ENCODE results near the gene MAGEA8.
"Not testable (repeated sequence)": the region's sequence is repeated elsewhere in the genome, so short reads cannot be mapped to it uniquely, and the experiment has no call there.

DNA sequence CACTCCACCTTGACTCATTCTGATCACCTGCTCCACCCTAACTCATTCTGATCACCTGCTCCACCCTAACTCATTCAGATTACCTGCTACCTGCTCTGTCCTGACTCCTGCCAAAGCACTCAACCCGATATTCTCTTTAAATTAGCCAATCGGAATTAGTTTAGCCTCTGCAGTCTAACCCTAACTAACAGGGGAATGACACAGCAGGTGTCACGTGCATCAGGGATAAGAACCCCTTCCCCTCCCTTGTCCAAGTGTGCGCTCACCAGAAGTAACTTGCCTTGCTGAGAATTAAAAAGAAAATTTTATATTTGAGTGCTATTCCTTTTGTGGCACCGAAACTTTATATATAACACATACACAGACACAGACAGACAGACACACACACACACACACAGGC, 44.3 kb upstream of the MAGEA8 start:
- TF ChIP-seq, protein P1, sequence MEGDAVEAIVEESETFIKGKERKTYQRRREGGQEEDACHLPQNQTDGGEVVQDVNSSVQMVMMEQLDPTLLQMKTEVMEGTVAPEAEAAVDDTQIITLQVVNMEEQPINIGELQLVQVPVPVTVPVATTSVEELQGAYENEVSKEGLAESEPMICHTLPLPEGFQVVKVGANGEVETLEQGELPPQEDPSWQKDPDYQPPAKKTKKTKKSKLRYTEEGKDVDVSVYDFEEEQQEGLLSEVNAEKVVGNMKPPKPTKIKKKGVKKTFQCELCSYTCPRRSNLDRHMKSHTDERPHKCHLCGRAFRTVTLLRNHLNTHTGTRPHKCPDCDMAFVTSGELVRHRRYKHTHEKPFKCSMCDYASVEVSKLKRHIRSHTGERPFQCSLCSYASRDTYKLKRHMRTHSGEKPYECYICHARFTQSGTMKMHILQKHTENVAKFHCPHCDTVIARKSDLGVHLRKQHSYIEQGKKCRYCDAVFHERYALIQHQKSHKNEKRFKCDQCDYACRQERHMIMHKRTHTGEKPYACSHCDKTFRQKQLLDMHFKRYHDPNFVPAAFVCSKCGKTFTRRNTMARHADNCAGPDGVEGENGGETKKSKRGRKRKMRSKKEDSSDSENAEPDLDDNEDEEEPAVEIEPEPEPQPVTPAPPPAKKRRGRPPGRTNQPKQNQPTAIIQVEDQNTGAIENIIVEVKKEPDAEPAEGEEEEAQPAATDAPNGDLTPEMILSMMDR (IDR thresholded peaks at IDR 0.05) = not testable (repeated sequence)
- TF ChIP-seq POLR2A (IDR thresholded peaks at IDR 0.05) = not testable (repeated sequence)

Measured in breast epithelium (tissue), 3 donors.